HEK293 (cell line): ENCODE results near the gene IPO9.

Source experiments
- CTCF ChIA-PET: fragments of 350-600 bp; formaldehyde crosslinking; extraction: SDS; loops from one replicate; lab custom pipeline; 2021; ENCODE audit warnings: antibody characterized with exemption; lab: Yijun Ruan, JAX
- POLR2A ChIA-PET: fragments of 300-600 bp; formaldehyde crosslinking; extraction: SDS; loops from one replicate; lab custom pipeline; 2020; ENCODE audit warnings: antibody characterized with exemption, inconsistent platforms; lab: Yijun Ruan, JAX
- H3K27ac ChIP-seq: fragments of 200-500 bp; sonication (Bioruptor generic); 2 replicates; pipeline ENCODE4 v1.5.1; 2014; ENCODE audit warnings: low read depth, low read length, control low read depth, inconsistent platforms; ENCODE audit errors: extremely low read depth
- H3K36me3 ChIP-seq, 2 experiments: fragments of 200-500 bp in 1 of 2; sonication (Bioruptor generic) in 1 of 2; 1 replicate in 1 of 2; 2 replicates in 1 of 2; pipeline ENCODE4 v1.5.1; 2014 to 2017; ENCODE audit warnings: inconsistent platforms in 2 of 2, low read length in 2 of 2; ENCODE audit not compliant: control insufficient read depth in 2 of 2, insufficient read depth in 1 of 2
- H3K4me1 ChIP-seq: fragments of 200-500 bp; sonication (Bioruptor generic); 2 replicates; pipeline ENCODE4 v1.5.1; 2014; ENCODE audit warnings: mild to moderate bottlenecking, low read length, inconsistent platforms; ENCODE audit not compliant: control insufficient read depth, insufficient read depth
- H3K4me3 ChIP-seq: 2 replicates; pipeline ENCODE4 v1.5.1; 2011; ENCODE audit warnings: low read depth, mild to moderate bottlenecking, control low read depth, low read length, moderate library complexity
- H3K9me3 ChIP-seq: fragments of 200-500 bp; sonication (Bioruptor generic); 2 replicates; pipeline ENCODE4 v1.5.1; 2014; ENCODE audit warnings: low read depth, low read length, inconsistent platforms; ENCODE audit not compliant: control insufficient read depth, insufficient read depth
- HIC1 ChIP-seq: fragments of 450-650 bp; formaldehyde crosslinking; IDR thresholded peaks from 2 replicates; pipeline ENCODE4 v1.5.1; 2016; ENCODE audit warnings: missing biosample characterization, missing genetic modification characterization
- PATZ1 ChIP-seq: fragments of 450-650 bp; formaldehyde crosslinking; IDR thresholded peaks from 2 replicates; pipeline ENCODE4 v1.5.1; 2016; ENCODE audit warnings: missing biosample characterization, missing genetic modification characterization
- PRDM1 ChIP-seq: fragments of 450-650 bp; formaldehyde crosslinking; IDR thresholded peaks from 2 replicates; pipeline ENCODE4; 2016; ENCODE audit warnings: missing biosample characterization, missing genetic modification characterization
- PRDM4 ChIP-seq: fragments of 450-650 bp; formaldehyde crosslinking; IDR thresholded peaks from 2 replicates; pipeline ENCODE4 v1.5.1; 2017; ENCODE audit warnings: missing biosample characterization, missing genetic modification characterization
- SP3 ChIP-seq: fragments of 450-650 bp; formaldehyde crosslinking; IDR thresholded peaks from 2 replicates; pipeline ENCODE4 v1.5.1; 2016; ENCODE audit warnings: missing biosample characterization, missing genetic modification characterization
- TCF7L2 ChIP-seq: IDR thresholded peaks from 2 replicates; pipeline ENCODE4 v1.6.1; 2011; ENCODE audit warnings: low read depth, mild to moderate bottlenecking, inconsistent platforms, low read length, moderate library complexity, borderline replicate concordance
- ZNF138 ChIP-seq: fragments of 450-650 bp; formaldehyde crosslinking; IDR thresholded peaks from 2 replicates; pipeline ENCODE4 v1.5.1; 2016; ENCODE audit warnings: missing biosample characterization, missing genetic modification characterization, borderline replicate concordance
- ZNF2 ChIP-seq: fragments of 450-650 bp; formaldehyde crosslinking; IDR thresholded peaks from 2 replicates; pipeline ENCODE4 v1.5.1; 2016; ENCODE audit warnings: missing biosample characterization, missing genetic modification characterization
- ZNF214 ChIP-seq: fragments of 450-650 bp; formaldehyde crosslinking; IDR thresholded peaks from 2 replicates; pipeline ENCODE4 v1.5.1; 2017; ENCODE audit warnings: missing biosample characterization, mild to moderate bottlenecking, missing genetic modification characterization, borderline replicate concordance
- ZNF223 ChIP-seq: fragments of 450-650 bp; formaldehyde crosslinking; IDR thresholded peaks from 2 replicates; pipeline ENCODE4 v1.5.1; 2016; ENCODE audit warnings: missing biosample characterization, missing genetic modification characterization
- ZNF239 ChIP-seq: fragments of 450-650 bp; formaldehyde crosslinking; IDR thresholded peaks from 2 replicates; pipeline ENCODE4 v1.5.1; 2016; ENCODE audit warnings: missing biosample characterization, missing genetic modification characterization
- ZNF280C ChIP-seq: fragments of 450-650 bp; formaldehyde crosslinking; IDR thresholded peaks from 2 replicates; pipeline ENCODE4 v1.5.1; 2016; ENCODE audit warnings: missing biosample characterization, missing genetic modification characterization
- ZNF311 ChIP-seq: fragments of 450-650 bp; formaldehyde crosslinking; IDR thresholded peaks from 2 replicates; pipeline ENCODE4 v1.5.1; 2017; ENCODE audit warnings: missing biosample characterization, missing genetic modification characterization, borderline replicate concordance
- ZNF398 ChIP-seq: fragments of 450-650 bp; formaldehyde crosslinking; IDR thresholded peaks from 2 replicates; pipeline ENCODE4 v1.5.1; 2017; ENCODE audit warnings: missing biosample characterization, missing genetic modification characterization
- ZNF433 ChIP-seq: fragments of 450-650 bp; formaldehyde crosslinking; IDR thresholded peaks from 2 replicates; pipeline ENCODE4 v1.5.1; 2016; ENCODE audit warnings: missing biosample characterization, missing genetic modification characterization, low read depth
- ZNF548 ChIP-seq: fragments of 450-650 bp; formaldehyde crosslinking; IDR thresholded peaks from 2 replicates; pipeline ENCODE4 v1.5.1; 2016; ENCODE audit warnings: missing biosample characterization, missing genetic modification characterization
- ZNF658 ChIP-seq: fragments of 450-650 bp; formaldehyde crosslinking; IDR thresholded peaks from 2 replicates; pipeline ENCODE4; 2016; ENCODE audit warnings: missing biosample characterization, missing genetic modification characterization
- ZNF747 ChIP-seq: fragments of 450-650 bp; formaldehyde crosslinking; IDR thresholded peaks from 2 replicates; pipeline ENCODE4 v1.5.1; 2016; ENCODE audit warnings: missing biosample characterization, missing genetic modification characterization
- ZSCAN16 ChIP-seq: fragments of 450-650 bp; formaldehyde crosslinking; IDR thresholded peaks from 2 replicates; pipeline ENCODE4 v1.5.1; 2016; ENCODE audit warnings: missing biosample characterization, missing genetic modification characterization

Gene IPO9

GRCh38 chr1:201788296-201788695 is 40.7 kb upstream of the IPO9 start (continued):
- TF ChIP-seq PRDM4 (tag by site-specific recombination) (no peak), ZSCAN16 (tag by site-specific recombination) (no peak), ZNF658 (tag by site-specific recombination) (no peak)

- Histone ChIP-seq H3K27ac (no peak overlapping the region), H3K9me3 (no peaks in the 10 kb centered on the region), H3K36me3 (peaks cover 0 to 58% of the 10 kb centered on the region in 2 experiments; a peak in 2 of 3 replicates), H3K4me3 (no peak overlapping the region), H3K4me1 (no peaks in the 10 kb centered on the region)
- ChIA-PET POLR2A (no interaction called here), CTCF (interaction anchor here (0.7 to 18.0 kb wide), 6 partner anchors 9 to 470 kb away, joined by 3 to 593 read pairs (median 4); no protein-coding TSS in a partner anchor)
- TF ChIP-seq ZNF311 (tag by site-specific recombination) = no peak
- TF ChIP-seq ZNF398 (tag by site-specific recombination) = no peak
- TF ChIP-seq PATZ1 (tag by site-specific recombination) = no peak
- no peak for TF ChIP-seq ZNF433 (tag by site-specific recombination)
- TF ChIP-seq ZNF239 (tag by site-specific recombination) = no peak
- TF ChIP-seq HIC1 (tag by site-specific recombination) = no peak
- TF ChIP-seq ZNF280C = no peak
- no peak for TF ChIP-seq ZNF214 (tag by site-specific recombination)
- no peak for TF ChIP-seq ZNF747 (tag by site-specific recombination)
- TF ChIP-seq ZNF548 (tag by site-specific recombination) = no peak
- no peak for TF ChIP-seq PRDM1 (tag by site-specific recombination)
- no peak for TF ChIP-seq TCF7L2
- no peak for TF ChIP-seq SP3
- TF ChIP-seq ZNF138 (tag by site-specific recombination) = no peak
- no peak for TF ChIP-seq ZNF223 (tag by site-specific recombination)
- no peak for TF ChIP-seq ZNF2 (tag by site-specific recombination)
Measured at GRCh38 chr1:201789245-201789644, 39.7 kb upstream of the IPO9 start.
